Stomach (tissue), 9 donors: ENCODE results near the gene GM2A. TPM values are rescaled to one million over a fixed set of nuclear protein-coding genes. Genes with fewer than 3 reads are reported as not detected.
A peak's percentile ranks its signal among the peaks of the same experiment; 100 is the strongest.

Experiments used
- DNase-seq, 2 donors: peaks; one replicate each; pipeline versions ENCODE4 v3.0.0 to v3.0.0-alpha.2; 2013 to 2019
- H3K27ac ChIP-seq, 5 donors: fragments of 200-600 bp in 4 of 5; sonication (generic) in 4 of 5; one replicate each; pipeline ENCODE4 v1.5.1; 2013 to 2019; ENCODE audit warnings: mild to moderate bottlenecking in 1 of 5, moderate library complexity in 1 of 5
- H3K27me3 ChIP-seq, 3 donors: fragments of 200-600 bp; sonication (generic); one replicate each; pipeline ENCODE4 v1.5.1; 2017 to 2019; ENCODE audit warnings: mixed run types in 1 of 3
- H3K36me3 ChIP-seq, 4 donors: fragments of 200-600 bp; sonication (generic); 1 replicate in 3 of 4; 2 replicates in 1 of 4; pipeline ENCODE4 v1.5.1; 2016 to 2019
- H3K4me1 ChIP-seq, 4 donors: fragments of 200-600 bp; sonication (generic); one replicate each; pipeline ENCODE4 v1.5.1; 2016 to 2019
- H3K4me3 ChIP-seq, 4 donors: fragments of 200-600 bp; sonication (generic) in 3 of 4; one replicate each; pipeline ENCODE4 v1.5.1; 2016 to 2019; ENCODE audit warnings: mild to moderate bottlenecking in 1 of 4
- H3K9me3 ChIP-seq, 4 donors: fragments of 200-600 bp; sonication (generic); one replicate each; pipeline ENCODE4 v1.5.1; 2016 to 2019
- CTCF ChIP-seq, 7 experiments: fragments of 450-650 bp in 4 of 7; fragments of 200-600 bp in 3 of 7; sonication (generic) in 3 of 7; IDR thresholded peaks; one replicate each; pipeline ENCODE4 v1.5.1; 2016 to 2019; ENCODE audit warnings: antibody characterized with exemption in 7 of 7, control low read depth in 2 of 7, mild to moderate bottlenecking in 1 of 7
- EP300 ChIP-seq: sonication (generic); formaldehyde crosslinking; IDR thresholded peaks from one replicate; pipeline ENCODE4 v1.6.1; 2017; ENCODE audit warnings: antibody characterized with exemption
- POLR2A ChIP-seq, 4 donors: fragments of 450-650 bp; IDR thresholded peaks; one replicate each; pipeline ENCODE4 v1.6.1; 2016; ENCODE audit warnings: antibody characterized with exemption in 4 of 4, control low read depth in 2 of 4, mild to moderate bottlenecking in 1 of 4, moderate library complexity in 1 of 4
- POLR2AphosphoS5 ChIP-seq, 3 donors: sonication (generic); formaldehyde crosslinking; IDR thresholded peaks; one replicate each; pipeline ENCODE4 v1.6.1; 2016; ENCODE audit warnings: antibody characterized with exemption in 3 of 3
- WGBS, 5 donors: extraction: QIAGEN DNeasy Blood & Tissue Kit in 3 of 5; methylation state at CpG; one replicate each; pipeline versions ENCODE4 v1.1.5 to v1.1.7; 2013 to 2018; 5-methylcytosine and 5-hydroxymethylcytosine counted together
- intact Hi-C: fragments of 100-400 bp; cut with DNase I; formaldehyde crosslinking; loops from one replicate; pipeline ENCODE4 v1.15.1; 2023; ENCODE audit warnings: low total_unique reads
- polyA plus RNA-seq, 3 donors: library from polyadenylated mRNA; stranded (reverse); fragments of 200-250 nt; gene quantifications; one replicate each; pipeline ENCODE4 v1.2.3, GENCODE V29; 2013
- total RNA-seq, 5 donors: library from RNA; depleted of rRNA; stranded (reverse); fragments of >200 nt; gene quantifications; one replicate each; pipeline versions ENCODE4 v1.1.0 to v1.2.3, GENCODE V29; 2014 to 2016
- donor health status: healthy with polysubstance abuse.
- donor health status: Bipolar disorder and iron deficiency.
- donor health status: healthy.

The GM2A gene
- total and polyA plus RNA-seq, 8 donors = 3.2 to 57.2 (median 17.6) TPM

GRCh38 chr5:151208481-151208914 is 44.5 kb upstream of the GM2A start:
- Histone ChIP-seq H3K4me3 (no peak overlapping the region), H3K4me1 (peaks cover 9 to 53% (median 17%) of the 10 kb centered on the region in 4 donors), H3K27ac (peak overlapping the region in 4 of 5 donors; percentile 61 to 72 (median 66)), H3K27me3 (no peaks in the 10 kb centered on the region), H3K9me3 (no peaks in the 10 kb centered on the region), H3K36me3 (no peaks in the 10 kb centered on the region)
- DNase-seq = no peak
- intact Hi-C loops = no loop called here
- 26 to 50% (median 38%) methylated on average over 4 to 5 of the region's 5 CpGs for WGBS, 5 donors
- no peak for TF ChIP-seq CTCF (IDR thresholded peaks at IDR 0.05)
- no peak for TF ChIP-seq POLR2A (IDR thresholded peaks at IDR 0.05)
- no peak for TF ChIP-seq EP300
- no peak for TF ChIP-seq POLR2AphosphoS5 (IDR thresholded peaks at IDR 0.05)

GRCh38 chr5:151212406-151212798 is 40.6 kb upstream of the GM2A start:
- Histone ChIP-seq H3K9me3 (no peaks in the 10 kb centered on the region), H3K4me3 (no peak overlapping the region), H3K27ac (peak overlapping the region; percentile 1 to 82 (median 67)), H3K36me3 (peaks cover 0 to 8% (median 4%) of the 10 kb centered on the region in 4 donors), H3K27me3 (no peaks in the 10 kb centered on the region), H3K4me1 (peaks cover 24 to 90% (median 38%) of the 10 kb centered on the region in 4 donors)
- TF ChIP-seq POLR2A (IDR thresholded peaks at IDR 0.05) (no peak), POLR2AphosphoS5 (IDR thresholded peaks at IDR 0.05) (no peak), CTCF (IDR thresholded peaks at IDR 0.05) (no peak), EP300 (no peak)
- 54 to 87% (median 63%) methylated on average over 3 of the region's 3 CpGs for WGBS, 5 donors
- intact Hi-C loops = no loop called here
- no peak for DNase-seq

GRCh38 chr5:151213803-151214613 is 39.0 kb upstream of the GM2A start:
- Histone ChIP-seq H3K9me3 (no peaks in the 10 kb centered on the region), H3K4me3 (peak overlapping the region in 1 of 4 donors; percentile 9), H3K27ac (peak overlapping the region; percentile 17 to 84 (median 71)), H3K36me3 (peaks cover 0 to 8% (median 4%) of the 10 kb centered on the region in 4 donors), H3K4me1 (peaks cover 16 to 91% (median 34%) of the 10 kb centered on the region in 4 donors), H3K27me3 (no peaks in the 10 kb centered on the region)
- WGBS, 5 donors = 35 to 48% (median 38%) methylated on average over 9 of the region's 9 CpGs
- TF ChIP-seq POLR2AphosphoS5 (IDR thresholded peaks at IDR 0.05) = peak in 2 of 3 donors; percentile 22 to 75
- no peak for TF ChIP-seq POLR2A (IDR thresholded peaks at IDR 0.05)
- peak; percentile 72 to 86 for DNase-seq
- intact Hi-C loops = no loop called here

GRCh38 chr5:151214614-151215545 is 38.1 kb upstream of the GM2A start:
- peak in 1 of 2 donors; percentile 54 for DNase-seq
- H3K27ac ChIP-seq = peak overlapping the region; percentile 34 to 84 (median 67)
- H3K27me3 ChIP-seq = no peaks in the 10 kb centered on the region
- TF ChIP-seq POLR2A (IDR thresholded peaks at IDR 0.05) (no peak), CTCF (IDR thresholded peaks at IDR 0.05) (no peak), EP300 (no peak), POLR2AphosphoS5 (IDR thresholded peaks at IDR 0.05) (no peak)
- H3K4me1 ChIP-seq = peaks cover 15 to 85% (median 35%) of the 10 kb centered on the region in 4 donors
- intact Hi-C loops = no loop called here
- no peak overlapping the region for H3K4me3 ChIP-seq
- peaks cover 0 to 8% (median 4%) of the 10 kb centered on the region in 4 donors for H3K36me3 ChIP-seq
- no peaks in the 10 kb centered on the region for H3K9me3 ChIP-seq
- 72 to 81% (median 74%) methylated on average over 10 of the region's 10 CpGs for WGBS, 5 donors
